ENCODE data around the gene SNPH.

DNA sequence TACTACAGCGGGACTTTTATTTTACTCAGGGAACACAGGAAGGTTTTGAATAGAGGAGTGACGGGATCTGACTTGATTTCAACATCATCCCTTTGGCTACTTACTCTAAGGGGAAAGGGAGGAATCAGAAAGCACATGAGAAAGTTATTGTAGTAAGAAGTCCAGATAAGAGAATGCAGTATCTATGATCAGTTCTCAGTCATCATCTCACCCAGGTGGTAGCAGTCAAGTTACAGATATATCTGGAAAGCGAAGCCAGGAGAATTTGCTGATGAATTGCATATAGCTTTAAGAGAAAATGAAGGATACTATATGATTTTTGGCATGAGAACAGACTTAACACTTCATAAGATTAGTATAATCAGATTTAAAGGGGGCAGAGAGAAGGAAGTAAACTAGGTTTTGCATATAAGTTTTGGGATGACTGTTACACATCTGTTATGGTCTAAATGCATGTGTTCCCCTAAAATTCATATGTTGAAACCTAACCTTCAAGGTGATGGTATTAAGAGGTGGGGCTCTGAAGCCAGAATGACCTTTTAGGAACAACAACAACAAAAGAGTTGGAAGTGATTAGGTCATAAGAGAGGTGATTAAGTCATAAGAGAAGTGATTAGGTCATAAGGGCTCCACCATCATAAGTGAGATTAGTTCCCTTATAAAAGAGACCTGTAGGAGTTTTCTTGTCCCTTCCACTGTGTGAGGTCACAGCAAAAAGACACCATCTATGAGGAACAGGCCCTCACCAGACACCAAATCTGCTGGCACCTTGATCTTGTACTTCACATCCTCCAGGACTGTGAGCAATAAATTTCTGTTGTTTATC is 33.6 kb upstream of the SNPH start:
- TF ChIP-seq POLR2A (IDR thresholded peaks at IDR 0.05) (no peak), POLR2AphosphoS5 (IDR thresholded peaks at IDR 0.05) (no peak)
- TF ChIP-seq, protein P1, sequence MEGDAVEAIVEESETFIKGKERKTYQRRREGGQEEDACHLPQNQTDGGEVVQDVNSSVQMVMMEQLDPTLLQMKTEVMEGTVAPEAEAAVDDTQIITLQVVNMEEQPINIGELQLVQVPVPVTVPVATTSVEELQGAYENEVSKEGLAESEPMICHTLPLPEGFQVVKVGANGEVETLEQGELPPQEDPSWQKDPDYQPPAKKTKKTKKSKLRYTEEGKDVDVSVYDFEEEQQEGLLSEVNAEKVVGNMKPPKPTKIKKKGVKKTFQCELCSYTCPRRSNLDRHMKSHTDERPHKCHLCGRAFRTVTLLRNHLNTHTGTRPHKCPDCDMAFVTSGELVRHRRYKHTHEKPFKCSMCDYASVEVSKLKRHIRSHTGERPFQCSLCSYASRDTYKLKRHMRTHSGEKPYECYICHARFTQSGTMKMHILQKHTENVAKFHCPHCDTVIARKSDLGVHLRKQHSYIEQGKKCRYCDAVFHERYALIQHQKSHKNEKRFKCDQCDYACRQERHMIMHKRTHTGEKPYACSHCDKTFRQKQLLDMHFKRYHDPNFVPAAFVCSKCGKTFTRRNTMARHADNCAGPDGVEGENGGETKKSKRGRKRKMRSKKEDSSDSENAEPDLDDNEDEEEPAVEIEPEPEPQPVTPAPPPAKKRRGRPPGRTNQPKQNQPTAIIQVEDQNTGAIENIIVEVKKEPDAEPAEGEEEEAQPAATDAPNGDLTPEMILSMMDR (IDR thresholded peaks at IDR 0.05), result no peak
